ENCODE measurements around the gene CTAGE9. TPM values are rescaled to one million over a fixed set of nuclear protein-coding genes. Genes with fewer than 3 reads are reported as not detected.

CTAGE9 gene
- under 0.01 TPM in 1 of 2 replicates, not detected in the other for total RNA-seq

DNA sequence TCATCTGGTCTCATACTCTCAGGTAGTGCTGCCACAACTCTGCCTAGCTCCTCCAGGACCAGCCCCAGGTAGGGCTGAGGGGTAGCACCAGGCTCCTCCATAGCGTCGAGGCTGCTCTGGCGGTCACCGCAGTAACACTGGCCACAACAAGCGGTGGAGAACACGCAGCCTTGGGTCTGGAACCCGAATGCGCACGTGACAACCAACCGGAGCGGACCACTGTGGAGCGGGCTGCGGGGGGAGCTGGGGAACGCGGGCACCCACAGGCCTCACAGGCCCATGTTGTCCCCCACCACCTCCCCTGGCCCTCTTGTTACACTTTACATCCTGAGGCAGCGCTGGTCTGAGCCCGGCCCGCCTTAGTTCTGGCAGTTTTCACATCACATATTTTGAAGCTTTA is at the start of gene CTAGE9:
Gene CTAGE9 (minus strand): TSS at position 101 of the 400 bp plus-strand sequence. CDS start 0 bp downstream, at position 101.

Other genes starting within 250 kb of the CTAGE9 start
- not detected in 2 replicates for gene ARG1, start 137.8 kb downstream of the CTAGE9 start, total RNA-seq
- 12.8 and 13.2 TPM in 2 replicates for gene MED23, start 82.8 kb downstream of the CTAGE9 start, total RNA-seq
- under 0.01 and 1.5 TPM in 2 replicates for gene ENPP3, start 73.7 kb downstream of the CTAGE9 start, total RNA-seq
- gene OR2A4, start 9.6 kb downstream of the CTAGE9 start, total RNA-seq: 0.15 TPM in 1 of 2 replicates, not detected in the other
- 6.1 and 6.6 TPM in 2 replicates for gene ENPP1, start 97.0 kb upstream of the CTAGE9 start, total RNA-seq
- gene CCN2, start 240.4 kb upstream of the CTAGE9 start, total RNA-seq: 76.4 and 82.4 TPM in 2 replicates

All from bronchus fibroblast of lung (primary cell).